DMS 273 treated with DMSO at 0.1 percent for 48 hours (cell line): ENCODE data around the gene CCDC150.
"Not testable (repeated sequence)": the region's sequence is repeated elsewhere in the genome, so short reads cannot be mapped to it uniquely, and the experiment has no call there.

Source experiments
- DNase-seq: peaks from one replicate; lab custom pipeline; 2025; lab: John Stamatoyannopoulos, UW

Gene CCDC150

GRCh38 chr2:196712867-196713266 is 73.4 kb downstream of the CCDC150 start:
- no peak for DNase-seq

DNA sequence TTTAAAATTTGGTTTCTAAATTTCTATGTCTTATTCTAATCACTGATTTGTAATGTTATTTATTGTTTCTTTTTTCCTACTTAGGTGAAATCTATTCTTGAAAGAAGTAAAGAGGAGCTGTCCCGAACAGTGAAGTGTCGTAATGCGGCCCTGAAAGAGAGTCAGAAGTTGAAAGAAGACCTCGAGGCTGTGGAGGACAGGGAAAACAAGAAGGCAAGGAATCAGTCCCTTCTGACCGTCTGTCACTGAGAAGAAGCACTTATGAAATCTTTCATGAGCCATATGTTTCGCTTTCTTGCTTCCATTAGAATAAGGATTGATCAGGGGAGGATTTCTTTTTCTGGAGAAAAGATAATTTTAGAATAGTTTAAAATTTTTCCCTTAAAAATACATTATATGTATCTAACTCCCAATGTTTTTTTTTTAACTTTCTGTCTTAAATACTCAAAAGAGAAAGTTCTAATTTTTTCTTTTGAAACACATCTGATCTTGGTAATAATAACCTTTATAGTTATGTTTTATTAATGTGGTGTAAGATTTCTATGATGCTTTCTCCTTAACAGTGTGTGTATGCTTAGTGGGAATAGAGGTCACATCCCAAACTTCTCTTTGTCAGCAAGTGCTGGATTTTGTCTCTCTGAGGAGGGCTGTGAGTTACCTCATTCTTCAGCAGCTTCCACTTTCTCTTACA is 79.0 kb downstream of the CCDC150 start:
- peak; percentile 9 for DNase-seq

DNA sequence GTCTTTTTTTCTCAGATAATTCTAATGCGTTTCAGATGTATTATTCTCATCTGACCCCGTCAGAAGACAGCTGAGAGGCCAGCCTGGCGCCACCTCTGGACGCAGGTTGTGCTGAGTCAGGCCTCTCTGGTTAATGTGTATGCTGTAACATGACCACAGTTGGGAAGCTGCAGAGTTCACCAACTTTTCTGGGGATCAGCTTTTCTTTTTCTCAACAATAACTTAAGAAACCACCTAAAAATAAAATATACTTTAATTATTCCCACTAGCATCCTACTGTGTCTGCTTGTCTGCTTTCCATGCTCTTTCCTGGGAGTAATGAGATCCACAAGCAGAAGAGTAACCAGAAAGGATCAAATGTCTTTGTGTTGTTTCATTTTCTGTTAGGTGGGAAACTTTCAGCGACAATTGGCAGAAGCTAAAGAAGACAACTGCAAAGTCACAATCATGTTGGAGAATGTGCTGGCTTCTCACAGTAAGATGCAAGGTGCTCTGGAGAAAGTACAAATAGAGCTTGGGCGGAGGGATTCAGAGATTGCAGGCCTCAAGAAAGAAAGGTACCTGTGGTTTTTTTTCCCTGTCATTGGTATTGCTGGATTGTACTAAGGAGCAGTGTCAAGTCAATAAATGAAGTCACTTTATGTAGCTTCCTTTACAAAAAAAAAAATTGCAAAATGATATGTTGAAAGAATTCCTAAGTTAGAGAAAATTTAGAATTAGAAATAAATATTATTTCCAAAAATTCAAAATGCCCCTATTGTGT is 79.8 kb downstream of the CCDC150 start:
- DNase-seq: peak; percentile 17

DNA sequence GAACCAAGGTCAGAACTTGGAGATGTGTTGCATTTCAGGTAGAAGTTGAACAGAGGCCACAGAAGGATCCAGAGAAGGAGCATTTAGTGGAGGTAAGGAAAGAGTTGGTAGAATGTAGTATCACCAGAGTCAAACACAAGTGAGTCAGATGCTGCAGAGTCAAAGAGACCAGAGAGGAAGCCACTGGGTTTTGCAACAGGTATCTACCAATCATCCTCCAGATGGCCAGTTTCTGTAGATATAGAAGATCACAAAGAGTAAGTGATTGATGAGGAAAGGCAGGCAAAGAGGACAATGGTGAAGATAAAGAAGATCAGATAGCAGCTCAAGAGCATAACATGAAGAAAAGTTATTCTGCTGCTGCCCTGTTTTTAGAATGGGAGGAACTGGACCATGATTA is 84.1 kb downstream of the CCDC150 start:
- no peak for DNase-seq

GRCh38 chr2:196725218-196725617 is 85.7 kb downstream of the CCDC150 start:
- DNase-seq: no peak

- no peak for DNase-seq
These were observed 86.4 kb downstream of the CCDC150 start for GRCh38 chr2:196725882-196726281.

- no peak for DNase-seq
These were observed 89.9 kb downstream of the CCDC150 start for GRCh38 chr2:196729418-196729817.

GRCh38 chr2:196736646-196737045 is 97.1 kb downstream of the CCDC150 start:
- DNase-seq: not testable (repeated sequence)

DNA sequence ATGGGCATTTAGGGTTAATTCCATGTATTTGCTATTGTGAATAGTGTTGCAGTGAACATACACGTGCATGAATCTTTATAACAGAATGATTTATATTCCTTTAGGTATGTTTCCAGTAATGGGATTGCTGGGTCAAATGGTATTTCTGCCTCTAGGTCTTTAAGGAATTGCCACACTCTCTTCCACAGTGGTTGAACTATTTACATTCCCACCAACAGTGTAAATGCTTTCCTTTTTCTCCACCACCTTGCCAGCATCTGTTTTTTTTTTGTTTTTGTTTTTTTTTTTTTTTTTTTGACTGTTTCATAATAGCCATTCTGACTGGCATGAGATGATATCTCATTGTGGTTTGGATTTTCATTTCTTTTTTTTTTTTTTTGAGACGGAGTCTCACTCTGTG is 97.5 kb downstream of the CCDC150 start:
- DNase-seq: no peak

- no peak for DNase-seq
These were observed 99.5 kb downstream of the CCDC150 start for GRCh38 chr2:196739031-196739430.

- no peak for DNase-seq
These were observed 102.7 kb downstream of the CCDC150 start for GRCh38 chr2:196742216-196742615.

DNA sequence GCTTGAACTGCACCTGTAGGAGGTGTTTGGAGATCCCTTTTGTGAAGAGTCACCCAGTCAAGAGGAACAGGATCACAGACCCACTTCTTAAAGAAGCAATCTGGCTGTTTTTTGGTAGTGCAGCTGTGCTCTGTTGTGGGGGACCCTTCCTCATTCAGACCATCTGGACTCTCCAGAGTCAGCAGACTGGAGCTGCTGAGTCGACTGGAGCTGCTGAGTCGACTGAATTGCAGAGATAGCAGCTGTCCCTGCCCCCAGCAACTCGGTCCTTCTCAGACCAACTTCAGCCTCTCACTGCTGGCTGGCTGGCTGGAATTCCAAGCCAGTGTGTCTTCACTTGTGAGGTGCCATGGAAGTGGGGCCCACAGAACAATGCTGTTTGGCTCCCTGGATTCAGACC is 103.2 kb downstream of the CCDC150 start:
- no peak for DNase-seq

DNA sequence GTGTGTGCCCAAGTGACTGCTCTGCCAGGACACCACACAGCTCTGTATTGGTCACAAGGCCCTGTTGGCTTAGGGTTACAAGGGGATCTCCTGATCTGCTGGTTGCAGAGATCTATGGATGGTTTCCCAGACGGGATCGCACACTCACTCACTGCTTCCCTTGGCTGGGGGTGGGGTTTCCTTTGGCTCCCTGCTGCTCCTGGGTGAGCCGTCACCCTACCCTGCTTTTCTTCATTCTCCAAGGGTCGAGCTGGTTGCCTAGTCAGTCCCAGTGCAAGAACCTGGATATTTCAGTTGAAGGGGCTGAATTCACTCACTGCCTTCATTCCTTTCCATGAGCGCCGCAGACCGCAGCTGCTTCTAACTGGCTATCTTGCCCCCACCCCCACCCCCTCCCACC is 103.7 kb downstream of the CCDC150 start:
- DNase-seq: no peak

DNA sequence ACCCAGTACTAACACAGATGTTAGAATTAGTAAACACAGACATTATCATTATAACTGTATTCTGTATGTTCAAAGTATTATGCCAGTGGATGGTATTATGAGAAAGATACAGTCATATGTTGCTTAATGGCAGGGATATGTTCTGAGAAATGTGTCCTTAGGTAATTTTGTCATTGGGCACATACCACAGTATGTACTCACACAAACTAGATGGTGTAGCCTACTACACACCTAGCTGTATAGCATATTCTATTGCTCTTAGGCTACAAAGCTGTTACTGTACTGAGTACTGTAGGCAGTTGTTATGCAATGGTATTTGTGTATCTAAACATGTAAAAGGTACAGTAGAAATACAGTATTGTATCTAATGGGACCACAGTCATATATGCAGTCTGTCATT is 106.2 kb downstream of the CCDC150 start:
- no peak for DNase-seq

DNA sequence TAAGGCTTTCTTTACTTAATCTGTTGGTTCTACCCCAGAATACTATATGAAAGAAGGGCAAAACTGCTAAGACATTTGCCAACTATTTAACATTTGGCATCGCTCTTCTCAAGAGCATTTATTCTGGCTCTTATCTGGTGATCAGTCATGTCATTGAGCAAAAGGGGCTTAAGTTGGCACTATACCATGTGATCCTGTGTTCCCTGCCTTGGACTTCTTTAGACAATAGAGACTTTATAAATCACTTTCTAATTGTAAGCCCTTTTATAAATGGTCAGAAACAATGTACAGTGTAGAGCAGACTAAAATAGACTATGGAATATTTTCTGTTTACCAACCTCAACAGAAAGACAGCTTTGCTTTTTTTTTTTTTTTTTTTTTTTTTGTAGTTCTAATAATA is 107.9 kb downstream of the CCDC150 start:
- DNase-seq: no peak

DNA sequence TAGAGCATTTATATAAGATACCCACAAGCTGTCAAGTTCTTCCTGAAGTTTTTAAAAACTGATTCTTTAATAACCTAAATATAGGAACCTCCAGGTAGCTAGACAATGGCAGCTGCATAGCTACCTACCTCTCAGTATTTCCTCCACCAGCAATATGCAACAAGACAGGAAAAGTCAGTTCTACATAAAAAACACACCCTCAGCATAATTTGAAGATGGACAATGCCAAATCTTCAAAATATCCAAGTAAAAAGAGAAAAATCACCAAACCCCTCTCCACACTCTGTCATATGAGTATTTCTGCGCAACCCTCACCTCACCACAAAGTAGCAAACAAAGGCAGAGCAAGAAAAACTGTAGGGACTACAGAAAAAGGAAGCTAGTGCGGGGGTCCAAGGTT is 108.6 kb downstream of the CCDC150 start:
- no peak for DNase-seq

DNA sequence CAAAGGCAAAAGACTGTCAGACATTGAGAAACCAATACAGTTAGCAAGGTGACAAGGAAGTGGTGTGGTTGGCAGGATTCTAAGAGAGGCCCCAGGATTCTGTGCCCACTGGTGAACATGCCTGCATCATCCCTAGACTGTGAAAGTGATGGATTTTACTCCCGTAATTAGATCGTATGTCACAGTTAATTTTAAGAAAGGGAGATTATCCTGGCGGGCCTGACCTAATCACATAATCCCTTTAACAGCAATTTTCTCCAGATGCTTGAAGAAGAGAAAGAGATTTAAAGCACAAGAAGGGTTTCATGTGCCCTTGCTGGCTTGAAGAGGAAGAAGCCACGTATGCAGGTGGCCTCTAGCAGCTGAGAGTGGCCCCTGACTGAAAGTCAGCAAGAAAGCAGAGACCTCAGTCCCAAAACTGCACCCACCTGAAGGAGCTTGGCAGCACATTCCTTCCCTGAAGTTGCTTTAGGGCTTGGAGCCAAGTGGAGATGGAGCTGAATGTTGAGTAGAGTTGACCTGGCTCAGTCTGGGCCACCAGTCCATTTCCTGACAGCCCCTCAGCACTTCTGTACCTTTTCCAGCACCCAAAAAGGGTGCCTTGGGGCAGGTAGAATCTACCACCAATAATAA is 110.9 kb downstream of the CCDC150 start:
- DNase-seq: no peak

GRCh38 chr2:196750977-196751631 is 111.6 kb downstream of the CCDC150 start:
- peak; percentile 27 for DNase-seq

GRCh38 chr2:196758474-196759377 is 119.2 kb downstream of the CCDC150 start:
- DNase-seq: no peak

DNA sequence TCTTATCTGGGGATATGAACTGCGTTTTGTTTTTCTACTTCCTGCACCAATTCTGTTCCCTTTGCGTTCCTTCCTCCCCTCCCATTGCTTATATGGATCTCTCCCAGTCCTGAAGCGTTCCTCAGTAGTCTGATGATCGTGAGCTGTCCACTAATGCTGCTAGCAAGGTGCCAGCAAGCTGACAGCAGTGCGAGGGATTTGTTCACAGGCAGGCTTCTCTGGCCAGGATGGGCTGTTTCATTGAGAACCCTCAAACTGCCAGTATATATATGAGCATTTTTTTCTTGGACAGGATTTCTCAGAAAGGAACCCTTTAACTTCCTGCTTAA is 119.8 kb downstream of the CCDC150 start:
- DNase-seq: no peak

DNA sequence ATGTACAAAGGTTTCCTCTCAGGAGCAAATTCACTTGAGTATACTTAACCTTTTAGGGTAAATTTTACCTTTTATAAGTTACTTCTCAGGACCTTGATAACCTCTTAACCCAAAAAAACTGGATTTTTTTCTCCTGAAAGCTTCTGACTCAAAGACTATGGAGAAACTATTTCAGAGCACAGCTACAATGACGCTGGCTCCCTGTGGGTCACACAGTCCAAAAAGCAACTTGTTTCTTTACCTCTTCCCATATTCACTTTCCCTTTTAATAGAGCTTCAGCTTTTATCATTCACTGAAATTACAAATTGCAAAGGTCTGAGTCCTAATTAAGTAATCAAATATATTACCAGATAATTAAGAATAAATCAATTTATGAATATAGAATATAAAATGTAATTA is 127.6 kb downstream of the CCDC150 start:
- no peak for DNase-seq
